Suprapubic skin (tissue), 3 donors: Measurements from ENCODE around the gene FKBP5.

Experiments used
- CTCF ChIP-seq, 2 donors: fragments of 200-600 bp in 1 of 2; fragments of 450-650 bp in 1 of 2; sonication (generic) in 1 of 2; IDR thresholded peaks; one replicate each; pipeline ENCODE4 v1.5.1; 2016 to 2019; ENCODE audit warnings: antibody characterized with exemption in 2 of 2, mild to moderate bottlenecking in 1 of 2, moderate library complexity in 1 of 2
- EP300 ChIP-seq: sonication (generic); formaldehyde crosslinking; IDR thresholded peaks from one replicate; pipeline ENCODE4 v1.6.1; 2017; ENCODE audit warnings: antibody characterized with exemption

- TF ChIP-seq CTCF (IDR thresholded peaks at IDR 0.05) = no peak
- TF ChIP-seq EP300 = no peak
Measured at GRCh38 chr6:35728683-35729678, 40.3 kb upstream of the FKBP5 start.
